GM21825 (cell line): ENCODE results near the gene ADAM12.

Experiments used
- ATAC-seq: cut with Tn5 transposase; IDR thresholded peaks from one replicate; pipeline ENCODE4 v1.9.1; 2021; ENCODE audit warnings: mild to moderate bottlenecking, moderate library complexity; ENCODE audit not compliant: unreplicated experiment

The ADAM12 gene

DNA sequence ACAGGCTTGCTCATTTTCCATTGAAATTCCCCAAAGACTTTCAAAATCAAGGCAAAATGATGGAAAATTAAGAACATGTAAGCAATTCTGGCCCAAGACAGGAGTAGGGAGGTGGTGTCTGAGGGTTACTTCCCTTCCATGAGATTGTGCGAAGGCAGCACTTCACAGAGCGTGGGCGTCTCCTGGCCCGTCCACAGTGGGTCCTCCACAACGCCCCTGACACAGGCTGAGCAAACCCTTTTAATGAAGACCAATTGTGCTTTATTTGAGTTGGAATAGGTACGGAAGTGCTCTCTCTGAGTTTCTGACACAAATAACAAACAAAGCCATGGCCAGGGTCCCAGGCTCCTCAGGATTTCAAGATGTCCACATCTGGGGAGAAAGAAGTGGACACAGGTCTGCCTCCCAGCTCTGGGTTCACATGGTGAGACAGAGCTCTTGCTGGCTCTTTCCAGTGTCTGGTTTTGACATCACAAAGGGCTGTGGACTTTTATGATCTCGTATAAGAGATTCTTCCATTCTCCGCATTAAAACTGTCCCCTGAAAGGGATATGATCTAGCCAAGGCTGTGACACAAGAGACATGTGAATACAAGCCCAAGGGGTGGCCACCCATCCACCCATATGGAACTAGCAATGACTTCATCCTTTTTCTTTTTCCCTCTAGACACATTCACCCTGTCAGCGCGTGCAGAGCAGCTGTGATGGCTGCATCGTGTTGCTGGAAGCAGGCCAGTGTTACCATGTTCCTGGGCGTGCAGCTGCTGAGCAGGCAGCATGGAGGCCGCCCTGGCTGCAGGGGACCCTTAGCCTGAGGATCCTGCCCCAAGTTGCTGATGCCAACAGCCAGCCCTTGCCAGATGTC, 145.6 kb downstream of the ADAM12 start:
- ATAC-seq: no peak

DNA sequence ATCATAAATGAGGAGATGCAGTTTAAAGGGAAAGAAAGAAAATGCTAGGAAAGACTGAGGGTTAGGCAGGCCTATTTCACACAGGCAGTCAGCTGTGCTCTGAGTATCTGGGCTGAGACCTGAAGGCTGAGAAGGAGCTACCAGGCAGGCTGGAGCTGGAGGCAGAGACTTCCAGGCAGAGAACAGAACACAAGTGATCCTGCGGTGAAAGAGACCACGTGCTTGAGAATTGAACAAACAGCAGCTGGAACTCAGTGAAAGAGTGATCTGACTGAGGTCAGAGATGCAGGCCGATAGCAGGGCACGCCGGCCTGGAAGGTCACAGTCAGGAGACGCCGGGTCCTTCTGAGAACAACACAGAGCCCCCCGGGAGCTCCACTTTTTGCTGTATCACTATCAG, 147.8 kb downstream of the ADAM12 start:
- ATAC-seq: no peak

DNA sequence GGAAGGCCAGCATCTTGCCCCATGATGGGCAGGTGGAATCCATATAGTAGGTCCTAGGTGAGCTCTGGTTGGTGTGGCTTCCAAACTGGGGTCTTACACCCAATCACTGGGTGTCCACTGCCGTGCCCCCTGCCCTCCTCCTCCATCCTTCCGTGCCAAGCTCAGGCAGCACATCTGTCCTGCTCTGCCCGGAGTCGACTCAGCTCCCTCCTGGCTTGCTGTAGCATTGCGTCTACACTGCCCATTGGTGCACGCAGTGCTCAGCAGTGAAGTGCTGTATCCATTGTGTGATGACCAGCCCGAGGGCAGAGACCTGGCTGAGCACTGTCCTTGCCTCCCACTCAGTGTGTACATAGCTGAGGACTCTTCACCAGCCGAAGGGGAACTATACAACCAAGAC, 148.4 kb downstream of the ADAM12 start:
- no peak for ATAC-seq

DNA sequence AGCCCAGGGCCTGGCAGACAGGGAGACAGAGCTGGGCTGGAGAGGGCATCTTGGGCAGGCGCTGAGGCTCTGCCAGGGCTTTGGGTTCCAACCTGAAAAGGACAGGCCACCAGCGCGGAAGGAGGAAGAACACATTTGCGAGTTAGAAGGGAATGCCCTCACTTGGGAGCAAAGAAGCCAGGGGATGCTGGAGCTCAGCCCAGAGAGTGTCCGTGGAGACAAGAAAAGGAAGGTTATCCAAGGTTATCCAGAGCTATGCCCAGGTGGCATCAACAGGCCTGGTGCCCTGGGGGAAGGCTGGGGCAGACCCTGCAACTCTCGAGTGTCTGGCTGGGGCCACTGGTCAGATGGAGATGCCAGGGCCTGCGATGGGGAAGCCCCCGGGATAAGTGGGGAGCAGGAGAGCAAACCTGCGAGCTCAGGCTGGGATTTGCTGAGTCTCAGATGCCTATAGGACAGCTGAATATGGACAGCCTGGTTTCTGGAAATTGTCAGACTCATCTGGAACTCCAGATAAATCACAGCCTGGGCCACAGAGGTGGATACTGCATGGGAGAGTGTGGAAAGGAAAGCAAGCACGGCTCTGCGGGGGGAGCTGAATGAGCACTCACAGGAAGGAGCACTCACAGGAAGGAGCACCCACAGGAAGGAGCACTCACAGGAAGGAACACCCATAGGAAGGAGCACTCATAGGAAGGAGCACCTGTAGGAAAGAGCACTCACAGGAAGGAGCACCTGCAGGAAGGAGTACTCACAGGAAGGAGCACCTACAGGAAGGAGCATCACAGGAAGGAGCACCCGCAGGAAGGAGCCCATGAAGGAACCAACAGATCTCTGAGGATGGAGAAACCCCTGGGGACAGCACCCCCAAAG, 152.1 kb downstream of the ADAM12 start:
- ATAC-seq: no peak

- no peak for ATAC-seq
Measured at GRCh38 chr10:126235091-126235978, 152.9 kb downstream of the ADAM12 start.

- no peak for ATAC-seq
Measured at GRCh38 chr10:126234630-126235029, 153.6 kb downstream of the ADAM12 start.

DNA sequence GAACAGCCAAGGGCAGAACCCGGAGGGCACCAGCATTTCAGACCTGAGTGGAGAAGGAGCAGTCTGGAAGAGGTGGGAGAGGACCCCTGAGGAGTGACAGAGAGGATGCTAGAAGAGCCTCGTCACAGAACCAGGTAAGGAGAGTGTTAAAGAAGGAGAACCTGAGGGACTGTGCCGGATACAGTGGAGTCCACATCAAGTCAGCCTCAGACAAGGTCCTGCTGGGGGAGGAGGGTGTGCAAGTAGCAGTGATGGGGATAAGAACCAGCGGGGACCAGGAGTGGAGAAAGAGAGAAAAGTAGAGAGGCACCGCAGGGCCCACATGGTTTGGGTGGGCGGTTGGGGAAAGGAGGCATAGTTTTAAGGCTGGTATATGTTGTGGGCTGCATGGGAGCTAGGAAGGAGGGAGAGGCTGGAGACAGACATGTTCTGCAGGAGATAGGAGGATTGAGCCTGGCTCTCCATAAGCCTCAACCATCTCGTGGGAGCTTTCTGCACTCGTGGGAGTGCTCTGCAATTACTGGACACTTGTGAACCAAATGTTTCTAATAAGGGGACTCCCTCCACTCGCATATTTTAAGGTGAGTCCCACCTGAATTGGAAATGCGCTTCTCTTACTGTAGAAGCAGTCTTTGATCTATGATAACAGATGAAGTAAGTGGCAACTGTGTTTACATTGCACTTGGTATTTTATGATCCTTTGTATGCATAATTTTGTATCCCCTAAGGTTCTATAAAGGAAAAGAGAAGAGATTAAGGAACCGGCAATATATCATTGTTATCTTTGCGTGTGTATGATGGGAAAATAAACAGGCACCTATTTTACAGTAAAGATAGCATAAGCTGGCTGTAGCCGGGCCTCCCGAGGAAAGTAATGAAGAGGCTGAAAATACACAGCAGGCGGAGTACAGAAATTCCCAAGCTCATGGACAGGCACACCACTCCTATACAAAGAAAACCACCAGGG, 154.8 kb downstream of the ADAM12 start:
- ATAC-seq: no peak

GRCh38 chr10:126230587-126230986, 157.7 kb downstream of the ADAM12 start:
- no peak for ATAC-seq

DNA sequence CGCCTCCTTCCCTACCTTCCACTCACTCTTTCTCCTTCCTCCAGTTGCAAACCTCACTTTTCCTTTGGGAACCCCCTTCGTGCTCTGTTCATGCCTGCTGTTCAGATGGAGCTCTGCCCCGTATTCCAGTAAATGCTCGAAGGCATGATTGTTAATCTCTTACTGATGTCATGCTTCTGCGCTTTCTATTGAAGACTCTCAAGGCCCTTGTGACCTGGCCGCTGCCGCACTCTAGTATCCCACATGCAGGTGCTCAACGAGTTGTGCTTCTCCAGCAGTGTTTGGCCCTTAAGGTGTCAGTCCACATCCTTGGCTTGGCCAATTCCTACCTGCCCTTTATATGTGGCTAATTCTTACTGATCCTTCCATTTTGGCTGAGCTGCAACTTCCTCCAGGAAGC, 158.6 kb downstream of the ADAM12 start:
- no peak for ATAC-seq

GRCh38 chr10:126227762-126228134, 160.5 kb downstream of the ADAM12 start:
- ATAC-seq: no peak

GRCh38 chr10:126226988-126227761, 161.1 kb downstream of the ADAM12 start:
- no peak for ATAC-seq

DNA sequence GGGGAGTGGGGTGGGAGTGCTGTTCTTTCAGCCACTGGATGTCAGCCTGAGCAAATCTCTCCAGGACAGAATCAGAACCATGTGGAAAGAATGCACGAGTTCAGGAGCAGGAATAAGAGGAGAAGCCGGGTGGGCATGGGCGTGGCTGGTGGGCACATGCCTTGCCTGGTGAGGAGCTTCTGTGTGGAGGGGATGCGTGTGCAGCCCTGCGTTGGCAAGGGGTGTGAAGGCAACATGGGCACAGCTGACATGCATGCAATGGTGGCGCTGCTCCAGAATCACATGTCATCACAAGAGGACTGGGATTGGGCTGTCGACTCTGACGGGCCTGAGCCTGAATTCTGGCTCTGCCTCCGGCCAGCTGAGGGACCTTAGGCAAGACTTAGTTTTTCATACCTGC, 162.1 kb downstream of the ADAM12 start:
- ATAC-seq: no peak

- ATAC-seq: no peak
Measured at GRCh38 chr10:126225672-126226008, 162.6 kb downstream of the ADAM12 start.

- ATAC-seq: no peak
Measured at GRCh38 chr10:126224967-126225671, 163.2 kb downstream of the ADAM12 start.

- ATAC-seq: no peak
Measured at GRCh38 chr10:126223512-126224067, 164.7 kb downstream of the ADAM12 start.

DNA sequence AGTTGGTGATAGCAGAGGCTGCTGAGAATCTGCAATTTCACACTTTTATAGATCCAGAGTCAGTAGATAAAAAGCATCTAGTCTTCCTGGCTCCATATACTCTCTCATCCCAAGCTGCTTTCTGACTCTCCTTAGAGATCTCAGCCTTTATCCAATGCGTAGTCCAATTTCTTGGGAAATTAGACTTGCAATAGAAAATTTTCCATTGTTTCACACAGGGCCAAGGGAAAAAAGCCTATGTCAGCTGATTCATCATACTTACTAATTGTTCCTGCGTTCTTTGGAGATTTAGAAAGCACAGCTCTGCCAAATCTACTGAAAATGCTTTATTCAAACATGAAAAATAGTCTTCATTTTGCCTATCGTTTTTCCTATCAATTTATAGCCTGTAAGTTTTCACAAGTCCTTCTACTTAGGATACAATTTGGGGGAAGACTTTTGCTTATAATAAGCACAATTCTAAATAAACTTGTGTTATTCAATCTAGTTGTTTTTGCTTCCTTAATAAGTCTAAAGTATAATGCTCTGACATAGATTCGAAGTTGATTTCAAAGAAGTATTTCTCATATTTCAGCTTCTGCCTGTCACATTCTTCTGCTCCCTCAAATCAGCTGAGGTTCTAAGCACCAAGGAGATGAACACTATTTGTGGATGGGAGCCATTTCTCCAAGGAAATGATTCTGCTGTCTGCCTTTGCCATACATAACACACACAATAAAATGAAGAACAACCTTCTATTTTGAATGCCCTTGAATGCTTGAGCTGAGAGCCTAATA, 165.4 kb downstream of the ADAM12 start:
- ATAC-seq: no peak

- no peak for ATAC-seq
Measured at GRCh38 chr10:126221874-126222273, 166.4 kb downstream of the ADAM12 start.
